Ovary (tissue), 3 donors: ENCODE results near the gene RAB31.

Experiments
- CTCF ChIP-seq, 3 donors: fragments of 450-650 bp in 2 of 3; fragments of 200-600 bp in 1 of 3; IDR thresholded peaks; one replicate each; pipeline versions ENCODE4 v1.5.1 to v1.8.0; 2016 to 2022; ENCODE audit warnings: antibody characterized with exemption in 3 of 3, mild to moderate bottlenecking in 1 of 3
- EP300 ChIP-seq: sonication (generic); formaldehyde crosslinking; IDR thresholded peaks from one replicate; pipeline ENCODE4 v1.6.1; 2017; ENCODE audit warnings: antibody characterized with exemption
- POLR2A ChIP-seq: fragments of 450-650 bp; IDR thresholded peaks from one replicate; pipeline ENCODE4 v1.6.1; 2017; ENCODE audit warnings: antibody characterized with exemption, mild to moderate bottlenecking, moderate library complexity
- donor health status: DM: no; HTN: no; CAD: no.

- TF ChIP-seq CTCF (IDR thresholded peaks at IDR 0.05) (no peak), EP300 (no peak), POLR2A (no peak)
These were observed 6.3 kb upstream of the RAB31 start for GRCh38 chr18:9701609-9702349.
